Spinal cord (tissue), 10 donors: ENCODE results near the gene SYCN. TPM values are rescaled to one million over a fixed set of nuclear protein-coding genes. Genes with fewer than 3 reads are reported as not detected.

Source experiments
- DNase-seq, 6 donors: peaks; one replicate each; pipeline versions ENCODE4 v3.0.0 to v3.0.0-alpha.2; 2013 to 2015; ENCODE audit warnings: low spot score in 6 of 6, low read depth in 4 of 6
- H3K27ac ChIP-seq: one replicate; pipeline ENCODE4 v1.5.1; 2013; ENCODE audit warnings: low read depth, low read length, control low read depth
- H3K27me3 ChIP-seq: one replicate; pipeline ENCODE4 v1.6.1; 2013; ENCODE audit warnings: low read length; ENCODE audit not compliant: control insufficient read depth, insufficient read depth
- H3K36me3 ChIP-seq: one replicate; pipeline ENCODE4 v1.6.1; 2013; ENCODE audit warnings: low read length; ENCODE audit not compliant: control insufficient read depth, insufficient read depth
- H3K4me1 ChIP-seq: one replicate; pipeline ENCODE4 v1.6.1; 2013; ENCODE audit warnings: low read length; ENCODE audit not compliant: control insufficient read depth, insufficient read depth
- H3K4me3 ChIP-seq: one replicate; pipeline ENCODE4 v1.5.1; 2013; ENCODE audit warnings: low read depth, low read length, control low read depth
- H3K9me3 ChIP-seq: one replicate; pipeline ENCODE4 v1.6.1; 2013; ENCODE audit warnings: low read length; ENCODE audit not compliant: control insufficient read depth, insufficient read depth
- WGBS: methylation state at CpG from one replicate; pipeline ENCODE4 v1.1.5; 2013; ENCODE audit warnings: missing lambda C conversion rate; ENCODE audit not compliant: insufficient coverage; 5-methylcytosine and 5-hydroxymethylcytosine counted together
- polyA plus RNA-seq, 2 donors: library from polyadenylated mRNA; unstranded; fragments of 120-200 nt; gene quantifications; one replicate each; pipeline ENCODE4 v1.2.1, GENCODE V29; 2013; ENCODE audit not compliant: insufficient read length in 2 of 2
- total RNA-seq, 2 donors: library from RNA; depleted of rRNA in 1 of 2; stranded (reverse); fragments of 120-200 nt in 1 of 2; fragments of >200 nt in 1 of 2; gene quantifications; one replicate each; pipeline versions ENCODE4 v1.2.3 to v1.2.4, GENCODE V29; 2013 to 2014
- donor health status: healthy.

SYCN gene
- total and polyA plus RNA-seq, 4 donors: not detected

DNA sequence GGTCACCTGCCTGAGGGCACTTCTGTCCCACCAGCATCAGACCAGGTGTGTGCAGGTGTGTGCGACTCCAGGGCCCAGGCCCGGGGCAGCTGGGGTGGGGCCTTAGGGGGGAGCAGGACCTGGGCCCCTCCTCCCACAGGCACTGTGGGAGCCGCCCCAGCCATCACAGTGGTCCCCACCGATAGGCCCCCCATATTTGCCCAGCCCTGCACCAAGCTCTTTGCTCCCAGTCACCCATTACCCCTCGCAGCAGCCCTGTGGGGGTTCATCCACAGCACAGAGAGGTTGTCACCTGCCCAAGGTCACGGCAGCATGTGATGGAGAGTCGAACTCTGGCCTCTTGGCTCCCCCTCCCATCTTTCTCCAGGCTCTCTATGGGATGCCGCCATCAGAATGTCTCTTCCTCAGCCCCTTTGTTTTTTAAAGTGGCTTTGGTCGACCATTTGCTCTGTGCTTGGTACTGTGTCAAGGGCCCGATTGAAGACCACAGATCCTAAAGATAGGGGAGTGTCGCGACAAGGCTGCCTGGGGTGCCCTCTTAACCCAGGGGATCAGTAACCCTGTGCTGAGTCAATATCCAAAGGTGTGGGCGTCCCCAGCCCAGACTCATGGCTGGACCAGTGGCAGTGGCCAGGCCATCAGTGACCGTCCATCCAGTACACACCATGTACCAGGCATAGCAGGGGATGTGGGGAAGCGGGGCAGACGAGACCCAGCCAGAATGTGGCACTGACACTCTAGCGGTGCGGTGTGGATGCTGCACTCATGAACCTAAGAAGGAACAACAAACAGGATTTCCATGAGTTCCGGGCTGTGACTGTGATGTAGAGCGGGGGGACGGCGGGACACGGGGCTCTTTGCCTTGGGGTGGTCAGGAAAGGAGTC lies 35.6 kb downstream of the SYCN start:
- Histone ChIP-seq H3K4me1 (peaks cover 18% of the 10 kb centered on the region), H3K36me3 (peaks cover 72% of the 10 kb centered on the region), H3K27me3 (no peaks in the 10 kb centered on the region), H3K9me3 (no peaks in the 10 kb centered on the region), H3K27ac (no peak overlapping the region), H3K4me3 (no peak overlapping the region)
- DNase-seq: no peak
- WGBS: 88% methylated on average over 23 of the region's 23 CpGs

DNA sequence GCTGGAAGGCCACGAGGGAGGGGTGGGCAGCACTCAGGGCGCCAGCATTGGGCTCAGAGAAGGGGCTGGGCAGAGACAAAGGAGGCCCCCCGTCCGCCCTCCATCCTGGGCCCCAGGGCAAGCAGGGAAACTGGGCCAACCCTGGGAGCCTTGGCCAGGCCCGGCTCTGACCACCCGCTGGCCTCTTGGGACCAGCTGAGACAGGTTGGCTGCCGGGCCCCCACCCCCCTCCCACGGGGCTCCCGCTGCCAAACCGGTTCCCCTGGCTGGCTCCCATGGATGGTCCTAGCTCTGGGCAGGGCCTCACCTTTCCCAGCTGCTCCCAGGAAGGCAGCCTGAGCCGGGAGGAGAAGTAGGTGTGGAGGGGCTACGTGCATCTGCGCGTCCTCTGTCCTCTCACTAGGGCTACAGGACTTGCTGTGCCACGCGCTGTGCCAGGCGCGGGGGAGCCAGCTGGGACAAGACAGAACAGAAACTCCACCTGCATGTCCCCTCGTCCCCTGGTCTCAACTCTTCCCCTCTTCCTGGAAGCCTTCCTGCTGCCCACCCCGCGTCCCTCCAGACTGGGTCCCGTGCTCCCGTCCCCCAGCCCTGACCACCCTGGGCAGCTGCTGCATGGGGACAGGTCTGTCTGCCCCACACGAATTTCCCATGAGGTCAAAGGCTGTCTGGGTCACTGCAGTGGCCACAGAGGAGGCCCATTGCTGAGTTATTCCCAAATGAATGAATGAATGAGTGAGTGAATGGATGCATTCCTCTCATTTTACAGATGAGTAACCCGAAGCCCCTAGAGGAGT lies 36.4 kb downstream of the SYCN start:
- peaks cover 22% of the 10 kb centered on the region for H3K4me1 ChIP-seq
- H3K4me3 ChIP-seq: no peak overlapping the region
- no peak overlapping the region for H3K27ac ChIP-seq
- 71% methylated on average over 19 of the region's 25 CpGs for WGBS
- no peaks in the 10 kb centered on the region for H3K27me3 ChIP-seq
- peaks cover 69% of the 10 kb centered on the region for H3K36me3 ChIP-seq
- H3K9me3 ChIP-seq: no peaks in the 10 kb centered on the region
- DNase-seq: peak in 1 of 6 donors; percentile 20

DNA sequence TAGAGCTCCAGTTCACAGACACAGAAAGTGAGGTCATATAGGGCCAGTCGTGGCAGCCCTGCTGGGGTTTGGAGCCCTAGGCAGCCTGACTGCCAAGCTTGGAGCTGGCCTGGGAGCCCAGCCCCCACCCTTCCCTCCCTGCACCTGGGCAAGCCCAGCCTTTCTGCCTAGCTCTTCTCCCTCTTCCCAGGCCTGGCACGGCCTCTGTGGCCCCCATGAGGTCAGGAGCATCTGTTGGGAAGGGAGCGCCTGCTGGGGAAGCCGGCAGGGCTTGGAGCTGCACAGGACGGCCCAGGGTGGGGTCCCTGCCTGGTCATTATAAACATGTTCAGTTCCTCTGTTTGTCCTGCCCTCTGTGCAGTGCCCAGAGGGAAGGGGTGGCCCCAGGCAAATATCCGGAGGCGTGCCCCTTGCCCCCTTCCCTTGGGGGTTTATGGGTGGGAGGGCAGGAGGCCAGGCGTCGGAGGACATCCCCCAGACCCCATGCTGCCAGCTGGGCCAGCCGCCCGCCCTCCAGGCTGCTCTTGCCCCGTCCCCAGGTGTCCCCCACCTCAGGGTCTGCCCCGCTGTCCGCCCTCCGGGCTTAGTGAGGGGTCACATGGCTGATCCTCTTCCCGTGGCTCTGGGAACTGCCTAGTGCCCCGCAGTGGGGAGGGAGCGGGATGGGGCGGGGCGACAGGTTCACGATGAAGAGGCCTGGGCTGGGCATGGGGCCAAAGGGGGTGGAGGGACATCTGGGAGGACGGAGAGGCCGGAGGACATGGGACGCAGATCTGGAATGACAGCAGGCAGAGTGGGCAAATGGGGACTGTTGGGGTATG lies 37.3 kb downstream of the SYCN start:
- peaks cover 22% of the 10 kb centered on the region for H3K4me1 ChIP-seq
- peaks cover 61% of the 10 kb centered on the region for H3K36me3 ChIP-seq
- no peak overlapping the region for H3K27ac ChIP-seq
- H3K4me3 ChIP-seq: no peak overlapping the region
- H3K9me3 ChIP-seq: no peaks in the 10 kb centered on the region
- 28% methylated on average over 21 of the region's 24 CpGs for WGBS
- peak in 3 of 6 donors; percentile 9 to 71 (median 49) for DNase-seq
- H3K27me3 ChIP-seq: no peaks in the 10 kb centered on the region

DNA sequence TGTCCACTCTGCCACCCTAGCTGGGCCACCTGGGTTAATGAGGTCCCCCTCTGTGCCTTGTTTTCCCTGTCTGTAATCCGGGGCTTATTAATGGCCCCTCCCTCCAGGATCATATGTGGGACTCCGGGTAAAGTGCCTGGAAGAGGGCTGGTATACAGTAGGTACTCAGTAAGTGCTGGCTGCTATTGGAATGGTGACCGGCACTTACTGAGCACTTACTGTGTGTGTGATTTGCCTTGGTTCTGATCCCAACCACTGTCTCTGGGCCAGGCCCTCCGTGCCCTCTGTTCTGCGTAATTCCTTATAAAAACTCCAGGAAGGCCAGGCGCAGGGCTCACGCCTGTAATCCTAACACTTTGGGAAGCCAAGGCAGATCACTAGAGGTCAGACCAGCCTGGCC lies 38.2 kb downstream of the SYCN start:
- no peak for DNase-seq
- WGBS: 100% methylated on average over 4 of the region's 7 CpGs
- Histone ChIP-seq H3K4me3 (no peak overlapping the region), H3K36me3 (peaks cover 60% of the 10 kb centered on the region), H3K9me3 (no peaks in the 10 kb centered on the region), H3K27ac (no peak overlapping the region), H3K4me1 (peaks cover 29% of the 10 kb centered on the region), H3K27me3 (no peaks in the 10 kb centered on the region)

DNA sequence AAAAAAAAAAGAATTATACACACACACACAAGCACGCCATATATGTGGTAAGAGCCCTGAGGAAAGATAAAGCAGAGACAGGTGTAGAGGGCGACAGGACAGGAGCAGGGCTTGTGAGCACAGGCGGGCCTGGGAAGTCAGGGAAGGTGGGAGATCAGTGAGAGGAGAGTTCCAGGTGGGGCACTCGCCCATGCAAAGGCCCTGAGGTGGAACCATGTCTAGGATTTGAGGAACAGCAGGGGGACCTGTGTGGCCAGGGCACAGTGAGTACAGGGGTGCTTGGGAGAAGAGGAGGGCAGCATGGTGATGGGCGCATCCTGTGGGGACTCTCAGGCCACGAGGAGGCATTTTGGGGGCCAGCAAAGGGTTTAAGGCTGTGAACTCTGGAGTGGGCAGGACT lies 39.8 kb downstream of the SYCN start:
- Histone ChIP-seq H3K27ac (no peak overlapping the region), H3K36me3 (peaks cover 52% of the 10 kb centered on the region), H3K4me3 (no peak overlapping the region), H3K9me3 (no peaks in the 10 kb centered on the region), H3K27me3 (no peaks in the 10 kb centered on the region), H3K4me1 (peaks cover 42% of the 10 kb centered on the region)
- WGBS: 94% methylated on average over 5 of the region's 6 CpGs
- DNase-seq: no peak

DNA sequence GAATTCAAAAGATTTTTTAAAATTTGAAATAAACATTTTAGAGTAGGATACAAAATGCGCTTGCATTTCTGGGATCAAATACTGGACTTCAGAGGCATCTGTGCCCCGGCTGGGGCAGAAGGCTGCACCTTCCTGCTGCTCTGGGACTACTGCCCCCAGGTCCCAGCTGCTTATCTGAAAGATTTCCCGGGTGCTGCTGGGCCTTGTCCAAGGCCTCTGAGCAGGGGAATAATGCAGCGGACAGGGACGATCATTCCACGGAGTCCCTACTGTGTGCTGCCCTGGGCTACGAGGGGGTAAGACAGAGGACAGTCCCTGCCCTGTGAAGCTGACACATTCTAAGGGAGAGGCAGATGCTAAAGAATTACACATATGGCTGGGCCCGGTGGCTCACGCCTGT lies 40.4 kb downstream of the SYCN start:
- H3K27me3 ChIP-seq: no peaks in the 10 kb centered on the region
- H3K36me3 ChIP-seq: peaks cover 51% of the 10 kb centered on the region
- WGBS: 77% methylated on average over 8 of the region's 9 CpGs
- DNase-seq: no peak
- H3K9me3 ChIP-seq: no peaks in the 10 kb centered on the region
- H3K4me3 ChIP-seq: no peak overlapping the region
- no peak overlapping the region for H3K27ac ChIP-seq
- peaks cover 42% of the 10 kb centered on the region for H3K4me1 ChIP-seq

DNA sequence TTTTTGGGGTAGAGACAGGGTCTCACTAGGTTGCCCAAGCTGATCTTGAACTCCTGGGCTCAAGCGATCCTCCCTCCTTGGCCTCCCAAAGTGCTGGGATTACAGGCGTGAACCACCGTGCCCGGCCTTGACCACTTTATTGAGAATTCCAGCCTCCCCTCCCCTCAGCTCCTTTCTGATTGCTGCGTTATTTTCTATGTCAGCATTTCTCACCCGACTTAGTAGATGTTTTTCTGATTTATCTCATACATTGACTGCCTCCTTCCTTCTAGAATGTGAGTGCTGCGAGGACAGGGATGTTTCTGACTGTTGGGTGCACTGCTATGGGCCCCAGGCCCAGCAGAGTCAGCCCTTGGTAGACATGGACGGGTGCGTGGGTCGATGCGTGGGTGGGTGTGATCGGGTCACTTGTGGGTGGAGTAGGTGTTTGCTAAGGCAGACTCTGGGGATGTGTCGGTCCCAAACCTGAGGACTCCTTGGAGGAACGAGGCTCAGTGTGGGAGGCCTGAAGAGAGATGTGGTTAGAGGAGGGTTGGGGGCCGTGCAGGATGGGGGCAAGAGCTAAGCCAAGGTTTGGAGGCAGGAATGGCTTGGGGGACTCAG lies 41.5 kb downstream of the SYCN start:
- WGBS: 86% methylated on average over 13 of the region's 15 CpGs
- Histone ChIP-seq H3K9me3 (no peaks in the 10 kb centered on the region), H3K4me3 (no peak overlapping the region), H3K4me1 (peaks cover 46% of the 10 kb centered on the region), H3K36me3 (peaks cover 48% of the 10 kb centered on the region), H3K27me3 (no peaks in the 10 kb centered on the region), H3K27ac (no peak overlapping the region)
- no peak for DNase-seq

DNA sequence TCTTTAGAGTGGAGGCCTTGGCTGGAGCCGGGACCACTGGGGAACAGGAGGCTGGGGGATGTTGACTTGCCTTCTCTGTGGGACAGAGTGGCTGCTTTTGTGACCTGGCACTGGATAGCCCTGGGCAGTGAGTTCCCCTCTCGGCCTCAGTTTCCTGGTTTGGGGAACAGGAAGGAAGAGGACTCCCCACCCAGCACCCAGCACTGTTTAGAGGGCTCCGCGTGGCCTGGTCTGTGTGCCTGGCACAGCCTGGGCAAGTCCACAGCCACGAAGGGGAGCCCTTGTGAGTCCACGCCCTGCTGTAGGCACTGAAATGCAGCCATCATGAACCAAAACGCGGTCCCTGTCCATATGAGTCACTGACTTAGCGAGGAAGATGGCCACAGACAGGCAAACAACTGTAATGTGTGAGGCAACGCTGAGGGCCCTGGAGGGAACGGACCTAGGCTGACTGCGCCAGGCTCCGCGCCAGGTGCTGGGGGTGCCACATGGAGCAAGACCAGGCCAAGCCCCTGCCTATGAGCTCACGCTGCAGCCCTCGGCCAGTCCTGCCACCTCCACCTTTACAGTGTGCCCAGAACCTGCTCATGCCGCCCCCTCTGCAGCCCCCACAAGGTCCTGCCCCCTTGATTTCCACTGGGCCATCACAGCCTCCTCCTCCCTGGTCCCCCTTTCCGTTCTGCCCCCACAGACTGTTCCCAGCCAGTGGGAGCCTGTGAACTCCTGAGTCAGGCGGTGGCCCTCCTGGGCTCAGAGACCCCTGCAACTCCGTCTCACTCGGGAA lies 43.0 kb downstream of the SYCN start:
- H3K4me1 ChIP-seq: peaks cover 46% of the 10 kb centered on the region
- 90% methylated on average over 19 of the region's 21 CpGs for WGBS
- H3K27me3 ChIP-seq: no peaks in the 10 kb centered on the region
- H3K27ac ChIP-seq: peak overlapping the region; percentile 47
- no peak overlapping the region for H3K4me3 ChIP-seq
- H3K36me3 ChIP-seq: peaks cover 53% of the 10 kb centered on the region
- no peaks in the 10 kb centered on the region for H3K9me3 ChIP-seq
- no peak for DNase-seq
